Prostate gland (tissue), 2 donors: ENCODE results near the gene NFYC.

Source experiments
- CTCF ChIP-seq, 4 experiments: fragments of 200-600 bp in 2 of 4; fragments of 450-650 bp in 2 of 4; sonication (generic) in 2 of 4; IDR thresholded peaks; 1 replicate in 3 of 4; 2 replicates in 1 of 4; pipeline ENCODE4 v1.5.1; 2016 to 2019; ENCODE audit warnings: antibody characterized with exemption in 4 of 4, mild to moderate bottlenecking in 2 of 4, moderate library complexity in 2 of 4
- POLR2AphosphoS5 ChIP-seq: sonication (generic); formaldehyde crosslinking; IDR thresholded peaks from one replicate; pipeline ENCODE4 v1.6.1; 2017; ENCODE audit warnings: antibody characterized with exemption

GRCh38 chr1:40645118-40645680, 46.3 kb upstream of the NFYC start:
- TF ChIP-seq CTCF (IDR thresholded peaks at IDR 0.05): no peak
- no peak for TF ChIP-seq POLR2AphosphoS5
